Tibial nerve (tissue), 4 donors: ENCODE data around the gene DNM2.

Experiments used
- EP300 ChIP-seq, 2 donors: sonication (generic); formaldehyde crosslinking; IDR thresholded peaks; one replicate each; pipeline ENCODE4 v1.6.1; 2017; ENCODE audit warnings: antibody characterized with exemption in 2 of 2, mild to moderate bottlenecking in 1 of 2
- TF ChIP-seq, protein P1 (sequence below), 5 experiments: fragments of 200-600 bp in 3 of 5; fragments of 450-650 bp in 2 of 5; sonication (generic) in 3 of 5; IDR thresholded peaks; one replicate each; pipeline ENCODE4 v1.5.1; 2016 to 2019; ENCODE audit warnings: antibody characterized with exemption in 5 of 5, mild to moderate bottlenecking in 3 of 5, moderate library complexity in 2 of 5

DNA sequence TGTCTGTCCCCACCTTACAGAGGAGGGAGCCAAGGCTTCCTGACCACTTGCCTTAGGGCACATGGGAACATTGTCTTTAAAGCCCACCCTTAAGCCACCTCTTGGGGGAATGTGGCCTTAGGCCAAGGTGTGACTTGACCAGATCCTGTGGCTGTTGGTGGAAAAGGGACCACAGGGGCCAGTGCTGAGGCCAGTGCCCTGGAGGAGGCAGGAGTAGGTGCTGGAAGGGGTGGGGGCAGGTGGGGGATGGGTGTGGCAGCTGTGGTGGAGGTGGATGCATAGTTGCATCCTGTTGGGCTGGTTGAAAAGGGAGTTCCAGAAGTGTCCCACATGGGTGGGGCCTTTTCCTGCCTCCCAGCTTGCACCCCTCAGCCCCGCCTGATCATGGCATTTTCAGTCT is 44.8 kb downstream of the DNM2 start:
- TF ChIP-seq EP300 (IDR thresholded peaks at IDR 0.05) = no peak
- TF ChIP-seq, protein P1, sequence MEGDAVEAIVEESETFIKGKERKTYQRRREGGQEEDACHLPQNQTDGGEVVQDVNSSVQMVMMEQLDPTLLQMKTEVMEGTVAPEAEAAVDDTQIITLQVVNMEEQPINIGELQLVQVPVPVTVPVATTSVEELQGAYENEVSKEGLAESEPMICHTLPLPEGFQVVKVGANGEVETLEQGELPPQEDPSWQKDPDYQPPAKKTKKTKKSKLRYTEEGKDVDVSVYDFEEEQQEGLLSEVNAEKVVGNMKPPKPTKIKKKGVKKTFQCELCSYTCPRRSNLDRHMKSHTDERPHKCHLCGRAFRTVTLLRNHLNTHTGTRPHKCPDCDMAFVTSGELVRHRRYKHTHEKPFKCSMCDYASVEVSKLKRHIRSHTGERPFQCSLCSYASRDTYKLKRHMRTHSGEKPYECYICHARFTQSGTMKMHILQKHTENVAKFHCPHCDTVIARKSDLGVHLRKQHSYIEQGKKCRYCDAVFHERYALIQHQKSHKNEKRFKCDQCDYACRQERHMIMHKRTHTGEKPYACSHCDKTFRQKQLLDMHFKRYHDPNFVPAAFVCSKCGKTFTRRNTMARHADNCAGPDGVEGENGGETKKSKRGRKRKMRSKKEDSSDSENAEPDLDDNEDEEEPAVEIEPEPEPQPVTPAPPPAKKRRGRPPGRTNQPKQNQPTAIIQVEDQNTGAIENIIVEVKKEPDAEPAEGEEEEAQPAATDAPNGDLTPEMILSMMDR (IDR thresholded peaks at IDR 0.05) = no peak
